Rectal smooth muscle tissue (tissue), 1 donor: ENCODE data around the gene CCDC40.
A peak's percentile ranks its signal among the peaks of the same experiment; 100 is the strongest.

Experiments
- H3K27ac ChIP-seq: one replicate; pipeline ENCODE4 v1.7.0; 2013; ENCODE audit warnings: low read depth, low read length, inconsistent platforms
- H3K27me3 ChIP-seq: one replicate; pipeline ENCODE4 v1.7.0; 2013; ENCODE audit warnings: low read length; ENCODE audit not compliant: control insufficient read depth, insufficient read depth
- H3K36me3 ChIP-seq: one replicate; pipeline ENCODE4 v1.7.0; 2013; ENCODE audit warnings: low read length; ENCODE audit not compliant: control insufficient read depth, insufficient read depth
- H3K4me1 ChIP-seq: one replicate; pipeline ENCODE4 v1.7.0; 2013; ENCODE audit warnings: low read length; ENCODE audit not compliant: control insufficient read depth, insufficient read depth
- H3K4me3 ChIP-seq: one replicate; pipeline ENCODE4 v1.7.0; 2013; ENCODE audit warnings: low read length
- H3K9ac ChIP-seq: one replicate; pipeline ENCODE4 v1.7.0; 2013; ENCODE audit warnings: low read length

Gene CCDC40

DNA sequence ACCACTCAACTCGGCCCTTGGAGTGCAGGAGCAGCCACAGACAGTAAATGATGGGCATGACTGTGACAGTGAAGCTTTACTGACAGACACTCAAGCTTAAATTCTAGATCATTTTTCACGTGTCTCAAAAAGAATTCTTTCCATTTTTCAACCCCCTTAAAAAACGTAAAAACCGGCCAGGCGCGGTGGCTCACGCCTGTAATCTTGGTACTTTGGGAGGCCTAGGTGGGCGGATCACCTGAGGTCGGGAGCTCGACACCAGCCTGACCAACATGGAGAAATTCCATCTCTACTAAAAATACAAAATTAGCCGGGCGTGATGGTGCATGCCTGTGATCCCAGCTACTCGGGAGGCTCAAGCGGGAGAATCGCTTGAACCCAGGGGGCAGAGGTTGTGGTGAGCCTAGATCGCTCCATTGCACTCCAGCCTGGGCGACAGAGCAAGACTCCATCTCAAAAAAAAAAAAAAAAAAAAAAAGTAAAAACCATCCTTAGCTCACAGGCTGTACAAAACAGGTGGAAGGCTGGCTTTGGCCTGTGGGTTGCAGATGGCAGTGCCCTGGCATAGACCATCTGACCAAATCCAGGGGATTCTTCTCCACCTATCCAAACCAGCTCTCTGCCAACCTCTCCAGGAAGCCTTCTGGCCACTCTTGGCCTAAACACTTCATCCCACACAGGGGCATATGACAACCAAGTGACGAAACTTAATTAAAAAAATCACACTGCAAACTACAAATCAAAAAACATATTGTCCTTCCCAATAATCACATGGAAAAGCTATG is 19.0 kb upstream of the CCDC40 start:
- Histone ChIP-seq H3K9ac (no peak overlapping the region), H3K36me3 (no peaks in the 10 kb centered on the region), H3K4me1 (no peaks in the 10 kb centered on the region), H3K4me3 (no peak overlapping the region), H3K27ac (no peak overlapping the region), H3K27me3 (no peaks in the 10 kb centered on the region)

DNA sequence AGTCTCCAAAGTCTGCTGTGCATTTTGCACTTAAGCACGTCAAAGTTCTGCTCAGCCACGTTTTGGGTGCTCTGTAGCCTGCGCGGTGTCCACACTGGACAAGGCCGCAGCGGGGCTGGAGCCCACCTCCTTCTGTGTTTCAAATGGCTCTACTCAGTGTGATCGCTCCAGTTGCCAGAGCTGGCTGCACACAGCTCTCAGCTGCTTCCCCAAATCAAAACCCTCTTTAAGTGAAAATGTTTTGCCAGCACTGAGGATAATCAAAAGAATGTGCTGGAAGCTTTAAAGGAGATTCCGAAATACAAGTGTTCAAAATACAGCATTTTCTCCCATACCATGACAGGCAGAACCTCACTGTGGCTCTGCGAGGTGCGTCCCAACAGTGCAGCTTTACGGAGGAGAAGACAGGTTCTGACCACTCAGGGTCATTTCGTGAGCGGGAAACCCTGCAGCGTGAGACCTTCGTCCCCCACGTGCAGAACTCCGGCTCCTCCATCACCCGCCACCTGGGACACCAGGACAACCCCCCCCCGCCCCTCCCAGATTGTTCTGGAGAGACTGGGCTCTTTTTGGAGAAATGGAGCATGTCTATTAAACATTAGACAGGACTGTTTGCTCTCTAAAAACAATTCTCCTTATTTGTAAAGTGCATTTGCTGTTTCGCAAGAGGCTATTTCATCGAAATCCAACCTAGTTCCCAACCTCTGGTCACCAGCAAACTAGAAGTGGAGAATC is 17.4 kb upstream of the CCDC40 start:
- H3K9ac ChIP-seq = no peak overlapping the region
- no peak overlapping the region for H3K4me3 ChIP-seq
- H3K36me3 ChIP-seq = no peaks in the 10 kb centered on the region
- no peaks in the 10 kb centered on the region for H3K4me1 ChIP-seq
- no peak overlapping the region for H3K27ac ChIP-seq
- H3K27me3 ChIP-seq = no peaks in the 10 kb centered on the region

DNA sequence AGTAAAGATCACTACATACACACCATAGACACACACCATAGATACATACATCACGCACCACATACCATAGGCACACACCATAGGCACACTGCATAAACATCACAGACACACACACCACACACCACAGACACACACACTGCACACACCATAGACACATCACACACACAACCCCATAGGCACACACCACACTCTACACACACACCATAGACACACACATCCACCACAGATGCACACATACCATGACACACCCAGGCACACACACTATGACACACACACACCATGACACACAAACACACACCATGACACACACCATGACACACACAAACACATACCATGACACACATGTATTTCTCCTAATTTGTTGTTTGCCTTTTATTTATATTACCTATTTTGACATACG is 14.8 kb upstream of the CCDC40 start:
- H3K4me1 ChIP-seq = no peaks in the 10 kb centered on the region
- no peak overlapping the region for H3K9ac ChIP-seq
- no peaks in the 10 kb centered on the region for H3K27me3 ChIP-seq
- H3K27ac ChIP-seq = no peak overlapping the region
- no peaks in the 10 kb centered on the region for H3K36me3 ChIP-seq
- no peak overlapping the region for H3K4me3 ChIP-seq

DNA sequence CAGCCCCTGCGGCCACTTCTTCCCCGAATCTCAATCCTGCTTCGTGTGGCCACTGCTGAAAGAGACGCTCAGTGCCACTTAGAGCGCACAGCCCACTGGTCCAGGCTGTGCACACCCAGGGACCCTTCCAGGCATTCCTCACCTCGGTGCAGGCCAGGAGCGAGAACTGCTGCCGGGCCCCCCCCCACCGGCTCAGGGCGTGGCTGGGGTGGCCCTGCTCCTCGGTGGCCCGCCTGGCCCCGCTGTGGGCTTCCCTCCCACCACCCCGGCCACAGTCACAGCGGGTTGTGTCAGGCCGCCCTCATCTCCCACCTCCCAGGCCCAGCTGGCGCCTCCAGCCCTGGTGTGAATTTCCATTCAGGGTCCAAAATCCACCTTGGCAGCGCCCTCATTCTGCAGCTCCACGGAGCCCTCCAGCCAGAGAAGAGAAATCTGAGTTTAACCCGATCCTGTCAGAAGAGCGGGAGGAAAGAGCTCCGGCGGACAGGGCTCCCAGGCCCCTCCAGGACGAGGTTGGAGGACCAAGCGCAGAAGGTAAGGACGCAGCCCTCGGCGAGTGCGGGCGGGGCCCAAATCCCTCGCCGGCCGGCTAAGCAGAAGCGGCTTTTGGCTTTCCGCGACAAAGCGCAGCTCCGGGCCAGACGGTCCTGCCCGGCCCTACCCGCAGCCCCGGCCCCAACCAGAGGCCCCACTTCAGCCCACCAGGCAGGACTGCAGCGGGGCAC is 12.8 kb upstream of the CCDC40 start:
- no peaks in the 10 kb centered on the region for H3K36me3 ChIP-seq
- H3K4me3 ChIP-seq = peak overlapping the region; percentile 41
- H3K27ac ChIP-seq = no peak overlapping the region
- H3K9ac ChIP-seq = no peak overlapping the region
- H3K4me1 ChIP-seq = no peaks in the 10 kb centered on the region
- no peaks in the 10 kb centered on the region for H3K27me3 ChIP-seq

DNA sequence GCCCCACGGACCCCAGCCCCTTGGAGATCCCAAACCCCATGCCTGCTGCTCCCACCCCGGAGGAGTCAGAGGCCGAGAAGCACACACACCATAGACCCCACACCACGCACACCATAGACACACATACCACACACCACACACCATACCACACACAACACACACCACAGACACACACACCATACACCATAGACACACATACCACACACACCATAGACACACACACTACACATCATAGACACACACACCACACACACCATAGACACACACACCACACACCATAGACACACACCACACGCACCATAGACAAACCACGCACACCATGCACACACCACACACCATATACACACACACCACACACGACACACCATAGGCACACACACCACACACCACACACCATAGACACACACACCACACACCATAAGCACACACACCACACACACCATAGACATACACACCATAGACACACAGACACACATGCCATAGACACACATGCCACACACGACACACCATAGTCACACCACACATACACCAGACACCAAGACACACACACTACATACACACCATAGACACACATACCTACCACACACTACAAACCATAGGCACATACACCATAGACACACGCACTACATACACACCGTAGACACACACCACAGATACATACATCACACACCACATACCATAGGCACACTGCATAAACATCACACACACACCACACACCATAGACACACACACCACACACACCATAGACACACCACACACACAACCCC is 12.1 kb upstream of the CCDC40 start:
- peak overlapping the region; percentile 16 for H3K4me3 ChIP-seq
- no peaks in the 10 kb centered on the region for H3K4me1 ChIP-seq
- H3K36me3 ChIP-seq = no peaks in the 10 kb centered on the region
- H3K9ac ChIP-seq = no peak overlapping the region
- H3K27me3 ChIP-seq = no peaks in the 10 kb centered on the region
- no peak overlapping the region for H3K27ac ChIP-seq

DNA sequence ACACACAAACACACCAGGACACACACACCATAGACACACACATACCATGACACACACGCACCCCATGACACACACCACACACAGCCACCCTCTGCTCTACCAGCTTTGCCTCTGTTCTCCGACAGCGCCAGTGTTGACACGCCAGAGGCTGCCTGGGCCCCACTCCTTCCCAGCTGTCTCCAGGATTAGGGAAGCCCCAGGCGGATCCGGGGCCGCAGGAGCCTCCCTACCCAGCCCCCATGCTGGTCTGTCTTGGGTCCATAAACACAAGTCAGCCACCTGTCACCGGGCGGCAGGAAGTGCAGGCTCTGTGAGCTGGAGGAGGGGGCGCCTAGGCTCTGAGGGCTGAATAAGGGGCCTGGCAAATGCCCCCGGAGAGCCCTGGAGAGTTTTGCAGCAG is 11.3 kb upstream of the CCDC40 start:
- no peaks in the 10 kb centered on the region for H3K4me1 ChIP-seq
- no peaks in the 10 kb centered on the region for H3K27me3 ChIP-seq
- no peaks in the 10 kb centered on the region for H3K36me3 ChIP-seq
- no peak overlapping the region for H3K27ac ChIP-seq
- no peak overlapping the region for H3K4me3 ChIP-seq
- no peak overlapping the region for H3K9ac ChIP-seq

DNA sequence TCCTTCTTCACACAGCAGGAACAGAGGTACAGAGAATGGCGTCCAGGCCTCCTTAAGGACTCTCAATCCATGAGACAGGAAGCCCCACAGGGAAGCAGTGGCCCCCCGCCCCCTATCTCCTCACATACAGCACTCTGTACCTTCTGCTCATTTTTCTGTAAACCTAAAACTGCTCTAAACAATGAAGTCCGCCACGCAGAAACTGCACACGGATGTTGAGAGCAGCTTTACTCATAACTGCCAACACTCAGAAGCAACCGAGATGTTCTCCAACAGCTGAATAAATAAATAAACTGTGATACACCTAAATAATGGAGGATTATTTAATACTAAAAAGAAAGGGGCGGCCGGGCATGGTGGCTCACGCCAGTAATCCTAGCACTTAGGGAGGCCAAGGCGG is 10.6 kb upstream of the CCDC40 start:
- H3K27ac ChIP-seq = no peak overlapping the region
- no peak overlapping the region for H3K9ac ChIP-seq
- H3K27me3 ChIP-seq = no peaks in the 10 kb centered on the region
- H3K4me1 ChIP-seq = no peaks in the 10 kb centered on the region
- no peak overlapping the region for H3K4me3 ChIP-seq
- H3K36me3 ChIP-seq = no peaks in the 10 kb centered on the region

DNA sequence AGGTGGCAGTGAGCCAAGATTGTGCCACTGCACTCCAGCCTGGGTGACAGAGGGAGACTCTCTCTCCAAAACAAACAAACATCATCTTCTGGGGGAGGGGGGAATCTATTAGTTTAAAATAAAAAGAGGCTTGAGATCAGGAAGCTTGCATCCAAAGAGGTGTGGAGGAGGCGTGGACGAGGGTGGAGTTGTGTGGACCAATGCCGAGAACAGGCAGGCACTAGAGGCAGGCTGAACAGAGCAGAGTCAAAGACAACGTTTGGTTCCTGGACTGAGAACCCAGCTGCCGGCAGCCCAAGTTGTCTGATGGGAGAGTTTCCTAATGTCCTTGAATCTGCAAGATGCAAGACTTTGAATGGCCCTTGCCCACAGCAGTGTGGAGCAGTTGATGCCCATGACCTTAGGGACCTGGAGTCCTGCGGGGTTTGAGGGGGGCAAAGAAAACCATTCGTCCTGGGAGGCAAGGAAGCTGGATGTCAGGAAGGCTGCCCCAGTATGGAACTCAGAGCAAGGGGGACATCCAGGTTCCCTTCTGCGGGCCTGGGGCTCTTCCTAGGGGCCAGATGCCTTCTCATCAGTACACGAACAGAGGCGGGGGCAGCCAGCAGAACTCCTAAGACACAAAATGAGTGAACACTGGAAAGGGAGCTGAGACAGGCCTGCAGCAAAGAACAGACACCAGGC is 9.9 kb upstream of the CCDC40 start:
- Histone ChIP-seq H3K27ac (no peak overlapping the region), H3K36me3 (no peaks in the 10 kb centered on the region), H3K4me1 (no peaks in the 10 kb centered on the region), H3K27me3 (no peaks in the 10 kb centered on the region), H3K9ac (no peak overlapping the region), H3K4me3 (no peak overlapping the region)

DNA sequence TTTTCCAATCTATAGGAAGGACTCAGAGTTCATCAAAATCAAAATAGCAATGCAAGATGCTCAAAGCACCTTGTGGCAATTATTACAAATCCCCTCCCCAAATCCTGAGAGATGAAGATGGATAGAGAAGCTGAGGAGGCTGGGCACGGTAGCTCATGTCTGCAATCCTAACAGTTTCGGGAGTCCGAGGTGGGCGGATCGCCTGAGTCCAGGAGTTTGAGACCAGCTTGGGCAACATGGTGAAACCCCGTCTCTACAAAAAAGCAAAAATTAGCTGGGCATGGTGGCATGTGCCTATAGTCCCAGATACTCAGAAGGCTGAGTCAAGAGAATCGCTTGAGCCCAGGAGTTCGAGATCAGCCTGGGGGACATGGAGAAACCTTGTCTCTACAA is 9.4 kb upstream of the CCDC40 start:
- Histone ChIP-seq H3K4me3 (no peak overlapping the region), H3K4me1 (no peaks in the 10 kb centered on the region), H3K27me3 (no peaks in the 10 kb centered on the region), H3K27ac (no peak overlapping the region), H3K9ac (no peak overlapping the region), H3K36me3 (no peaks in the 10 kb centered on the region)

DNA sequence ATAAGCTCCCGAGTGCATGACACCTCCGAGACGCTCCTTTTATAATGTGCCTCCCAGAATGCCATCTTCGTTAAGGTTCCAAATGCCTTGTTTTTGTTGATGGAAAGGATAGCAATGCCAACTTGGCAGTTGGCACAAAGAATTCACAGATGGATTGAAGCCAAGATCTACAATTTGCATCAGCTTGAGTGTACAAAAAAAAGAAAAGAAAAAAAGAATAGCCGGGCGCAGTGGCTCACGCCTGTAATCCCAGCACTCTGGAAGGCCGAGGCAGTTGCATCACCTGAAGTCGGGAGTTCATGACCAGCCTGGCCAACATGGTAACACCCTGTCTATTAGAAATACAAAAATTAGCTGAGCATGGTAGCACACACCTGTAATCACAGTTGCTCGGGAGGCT is 8.4 kb upstream of the CCDC40 start:
- no peak overlapping the region for H3K27ac ChIP-seq

DNA sequence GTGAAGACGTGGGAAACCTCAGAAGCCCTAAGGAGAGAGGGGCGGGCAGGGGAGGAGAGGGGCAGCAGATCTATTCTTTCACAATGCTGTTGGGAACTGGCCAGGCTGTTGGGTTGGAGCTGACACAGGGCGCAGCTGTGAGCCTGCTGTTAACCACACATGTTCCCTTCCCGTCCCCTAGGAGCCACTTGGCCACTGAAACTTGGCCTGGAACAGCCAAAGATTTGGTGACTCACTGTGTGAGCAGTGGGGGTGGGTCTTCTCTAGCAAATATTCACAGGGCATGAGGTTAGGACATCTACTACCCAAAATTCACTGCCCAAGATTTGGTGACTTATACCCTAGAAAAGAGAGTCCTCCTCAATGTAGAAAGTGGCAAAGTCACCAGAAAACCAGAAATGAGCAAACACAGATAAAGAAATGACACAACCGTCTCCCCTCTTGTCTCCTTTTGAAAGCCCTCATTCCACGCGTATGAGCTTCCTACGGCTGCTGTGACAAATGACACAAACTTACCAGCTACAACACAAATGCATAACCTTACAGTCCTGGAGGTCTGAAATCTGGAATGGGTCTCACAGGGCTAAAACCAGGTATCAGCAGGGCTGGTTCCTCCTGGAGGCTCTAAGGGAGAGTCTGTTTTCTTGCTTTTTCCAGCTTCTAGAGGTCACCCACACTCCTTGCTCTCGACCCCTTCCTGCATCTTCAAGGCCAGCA is 7.0 kb upstream of the CCDC40 start:
- H3K27ac ChIP-seq = peak overlapping the region; percentile 0
- no peak overlapping the region for H3K9ac ChIP-seq
- no peaks in the 10 kb centered on the region for H3K27me3 ChIP-seq
- H3K36me3 ChIP-seq = no peaks in the 10 kb centered on the region
- no peak overlapping the region for H3K4me3 ChIP-seq
- no peaks in the 10 kb centered on the region for H3K4me1 ChIP-seq

More for the DNA sequence above, 8.4 kb upstream of the CCDC40 start:
- no peaks in the 10 kb centered on the region for H3K4me1 ChIP-seq
- no peaks in the 10 kb centered on the region for H3K36me3 ChIP-seq
- H3K9ac ChIP-seq = no peak overlapping the region
- H3K4me3 ChIP-seq = no peak overlapping the region
- H3K27me3 ChIP-seq = no peaks in the 10 kb centered on the region
